Tibial nerve (tissue), 4 donors: ENCODE results near the gene NLRP5.

Experiments used
- CTCF ChIP-seq, 5 experiments: fragments of 200-600 bp in 3 of 5; fragments of 450-650 bp in 2 of 5; sonication (generic) in 3 of 5; IDR thresholded peaks; one replicate each; pipeline ENCODE4 v1.5.1; 2016 to 2019; ENCODE audit warnings: antibody characterized with exemption in 5 of 5, mild to moderate bottlenecking in 3 of 5, moderate library complexity in 2 of 5
- EP300 ChIP-seq, 2 donors: sonication (generic); formaldehyde crosslinking; IDR thresholded peaks; one replicate each; pipeline ENCODE4 v1.6.1; 2017; ENCODE audit warnings: antibody characterized with exemption in 2 of 2, mild to moderate bottlenecking in 1 of 2

GRCh38 chr19:56026769-56027168 lies 40.2 kb downstream of the NLRP5 start:
- TF ChIP-seq CTCF (IDR thresholded peaks at IDR 0.05): no peak
- no peak for TF ChIP-seq EP300 (IDR thresholded peaks at IDR 0.05)
